GM21447 (cell line): ENCODE measurements around the gene WDR7.

Source experiments
- ATAC-seq: cut with Tn5 transposase; IDR thresholded peaks from one replicate; pipeline ENCODE4 v1.9.1; 2021; ENCODE audit not compliant: unreplicated experiment

The WDR7 gene

GRCh38 chr18:56878711-56879110 is 227.6 kb downstream of the WDR7 start:
- ATAC-seq = no peak

- no peak for ATAC-seq
Measured at GRCh38 chr18:56884511-56884910, 233.4 kb downstream of the WDR7 start.

- no peak for ATAC-seq
Measured at GRCh38 chr18:56888978-56889377, 237.8 kb downstream of the WDR7 start.

- no peak for ATAC-seq
Measured at GRCh38 chr18:56889621-56890020, 238.5 kb downstream of the WDR7 start.

GRCh38 chr18:56890632-56891031 is 239.5 kb downstream of the WDR7 start:
- no peak for ATAC-seq

- no peak for ATAC-seq
Measured at GRCh38 chr18:56891116-56891515, 240.0 kb downstream of the WDR7 start.

GRCh38 chr18:56891870-56892269 is 240.7 kb downstream of the WDR7 start:
- no peak for ATAC-seq

GRCh38 chr18:56897122-56897521 is 246.0 kb downstream of the WDR7 start:
- ATAC-seq = no peak

GRCh38 chr18:56899660-56900059 is 248.5 kb downstream of the WDR7 start:
- no peak for ATAC-seq

- no peak for ATAC-seq
Measured at GRCh38 chr18:56900195-56901094, 249.3 kb downstream of the WDR7 start.

- ATAC-seq = no peak
Measured at GRCh38 chr18:56901919-56902318, 250.8 kb downstream of the WDR7 start.

GRCh38 chr18:56902653-56903052 is 251.5 kb downstream of the WDR7 start:
- ATAC-seq = no peak

- no peak for ATAC-seq
Measured at GRCh38 chr18:56903686-56904085, 252.5 kb downstream of the WDR7 start.

GRCh38 chr18:56907771-56908170 is 256.6 kb downstream of the WDR7 start:
- no peak for ATAC-seq

GRCh38 chr18:56910237-56910636 is 259.1 kb downstream of the WDR7 start:
- ATAC-seq = no peak

- ATAC-seq = no peak
Measured at GRCh38 chr18:56910967-56911366, 259.8 kb downstream of the WDR7 start.

- no peak for ATAC-seq
Measured at GRCh38 chr18:56913941-56914340, 262.8 kb downstream of the WDR7 start.

- no peak for ATAC-seq
Measured at GRCh38 chr18:56919190-56919589, 268.0 kb downstream of the WDR7 start.

GRCh38 chr18:56921896-56922480 is 270.8 kb downstream of the WDR7 start:
- peak; percentile 95 for ATAC-seq

- ATAC-seq = no peak
Measured at GRCh38 chr18:56926734-56927133, 275.6 kb downstream of the WDR7 start.

- ATAC-seq = no peak
Measured at GRCh38 chr18:56927786-56928185, 276.6 kb downstream of the WDR7 start.

GRCh38 chr18:56929886-56930285 is 278.7 kb downstream of the WDR7 start:
- no peak for ATAC-seq
